Tibial artery (tissue), 4 donors: ENCODE results near the gene UPP2.

Source experiments
- DNase-seq, 2 donors: peaks; one replicate each; pipeline ENCODE4 v3.0.0-alpha.2; 2019
- H3K27ac ChIP-seq, 2 donors: fragments of 200-600 bp; sonication (generic) in 1 of 2; 1 replicate in 1 of 2; 2 replicates in 1 of 2; pipeline ENCODE4 v1.5.1; 2018 to 2019; ENCODE audit warnings: mild to moderate bottlenecking in 1 of 2
- H3K27me3 ChIP-seq, 2 donors: fragments of 200-600 bp; sonication (generic) in 1 of 2; one replicate each; pipeline versions ENCODE4 v1.5.1 to v1.6.0; 2016 to 2019
- H3K36me3 ChIP-seq, 3 donors: fragments of 200-600 bp; sonication (generic) in 2 of 3; one replicate each; pipeline ENCODE4 v1.5.1; 2016 to 2019; ENCODE audit warnings: mild to moderate bottlenecking in 2 of 3
- H3K4me1 ChIP-seq, 4 donors: fragments of 200-600 bp; sonication (generic) in 2 of 4; 1 replicate in 3 of 4; 2 replicates in 1 of 4; pipeline ENCODE4 v1.5.1; 2016 to 2019
- H3K4me3 ChIP-seq, 2 donors: fragments of 200-600 bp; sonication (generic) in 1 of 2; 1 replicate in 1 of 2; 2 replicates in 1 of 2; pipeline ENCODE4 v1.5.1; 2018 to 2019; ENCODE audit warnings: mild to moderate bottlenecking in 2 of 2
- H3K9me3 ChIP-seq, 3 donors: fragments of 200-600 bp; sonication (generic) in 1 of 3; one replicate each; pipeline ENCODE4 v1.5.1; 2016 to 2019
- intact Hi-C: fragments of 100-400 bp; cut with DNase I; formaldehyde crosslinking; loops from one replicate; pipeline ENCODE4 v1.15.0; 2023; ENCODE audit warnings: low total_unique reads
- TF ChIP-seq, protein P1 (sequence below), 2 experiments: fragments of 200-600 bp in 1 of 2; fragments of 450-650 bp in 1 of 2; IDR thresholded peaks; one replicate each; pipeline ENCODE4 v1.5.1; 2017 to 2019; ENCODE audit warnings: antibody characterized with exemption in 2 of 2, mild to moderate bottlenecking in 1 of 2, moderate library complexity in 1 of 2

The UPP2 gene

DNA sequence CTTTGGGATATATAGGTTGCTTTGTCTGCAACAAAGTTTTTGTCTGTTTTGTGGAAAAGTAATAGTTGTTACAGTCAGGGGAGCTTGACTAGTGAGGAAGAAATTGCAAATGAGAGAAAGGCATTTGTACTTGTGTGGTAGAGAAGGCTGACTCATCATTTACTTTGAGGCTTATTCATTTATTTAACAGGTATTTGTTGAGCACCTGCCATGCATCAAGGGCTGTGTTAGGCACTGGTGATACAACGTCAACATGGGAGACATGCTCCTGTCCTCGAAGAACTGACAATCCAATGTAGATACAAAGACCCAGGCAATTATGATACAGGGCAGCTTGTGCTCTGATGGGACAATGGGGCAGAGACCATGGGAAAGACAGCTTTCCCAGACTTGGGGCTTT, 79.5 kb downstream of the UPP2 start:
- Histone ChIP-seq H3K9me3 (no peaks in the 10 kb centered on the region), H3K36me3 (no peaks in the 10 kb centered on the region), H3K4me1 (no peaks in the 10 kb centered on the region), H3K4me3 (no peak overlapping the region), H3K27ac (no peak overlapping the region), H3K27me3 (peaks cover 0 to 3% of the 10 kb centered on the region in 2 donors)
- TF ChIP-seq, protein P1, sequence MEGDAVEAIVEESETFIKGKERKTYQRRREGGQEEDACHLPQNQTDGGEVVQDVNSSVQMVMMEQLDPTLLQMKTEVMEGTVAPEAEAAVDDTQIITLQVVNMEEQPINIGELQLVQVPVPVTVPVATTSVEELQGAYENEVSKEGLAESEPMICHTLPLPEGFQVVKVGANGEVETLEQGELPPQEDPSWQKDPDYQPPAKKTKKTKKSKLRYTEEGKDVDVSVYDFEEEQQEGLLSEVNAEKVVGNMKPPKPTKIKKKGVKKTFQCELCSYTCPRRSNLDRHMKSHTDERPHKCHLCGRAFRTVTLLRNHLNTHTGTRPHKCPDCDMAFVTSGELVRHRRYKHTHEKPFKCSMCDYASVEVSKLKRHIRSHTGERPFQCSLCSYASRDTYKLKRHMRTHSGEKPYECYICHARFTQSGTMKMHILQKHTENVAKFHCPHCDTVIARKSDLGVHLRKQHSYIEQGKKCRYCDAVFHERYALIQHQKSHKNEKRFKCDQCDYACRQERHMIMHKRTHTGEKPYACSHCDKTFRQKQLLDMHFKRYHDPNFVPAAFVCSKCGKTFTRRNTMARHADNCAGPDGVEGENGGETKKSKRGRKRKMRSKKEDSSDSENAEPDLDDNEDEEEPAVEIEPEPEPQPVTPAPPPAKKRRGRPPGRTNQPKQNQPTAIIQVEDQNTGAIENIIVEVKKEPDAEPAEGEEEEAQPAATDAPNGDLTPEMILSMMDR (IDR thresholded peaks at IDR 0.05): no peak
- intact Hi-C loops: no loop called here
- DNase-seq: no peak

GRCh38 chr2:158182676-158183295, 81.1 kb downstream of the UPP2 start:
- TF ChIP-seq, protein P1 (IDR thresholded peaks at IDR 0.05): no peak
- peaks cover 0 to 3% of the 10 kb centered on the region in 2 donors for H3K27me3 ChIP-seq
- no peak overlapping the region for H3K27ac ChIP-seq
- H3K4me3 ChIP-seq: no peak overlapping the region
- no peaks in the 10 kb centered on the region for H3K36me3 ChIP-seq
- intact Hi-C loops: no loop called here
- DNase-seq: no peak
- H3K9me3 ChIP-seq: no peaks in the 10 kb centered on the region
- H3K4me1 ChIP-seq: no peaks in the 10 kb centered on the region

DNA sequence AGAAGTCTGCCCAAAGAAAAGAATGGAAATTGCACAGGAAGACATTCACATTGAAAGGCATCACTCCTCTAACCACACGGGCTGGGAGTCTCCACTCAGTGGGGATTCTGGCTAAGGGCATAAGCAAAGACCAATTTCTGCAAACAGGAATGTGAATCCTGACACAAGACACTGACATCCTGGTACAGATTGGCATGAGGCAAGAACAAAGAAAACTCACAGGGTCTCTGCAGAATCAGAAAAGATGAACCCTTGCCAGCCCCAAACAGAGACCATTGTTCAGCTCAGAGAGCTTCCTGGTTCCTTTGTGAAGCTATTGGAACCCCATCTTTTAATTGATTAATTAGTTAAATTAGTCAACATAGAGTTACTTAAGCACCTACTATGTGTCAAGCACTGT, 82.3 kb downstream of the UPP2 start:
- H3K36me3 ChIP-seq: no peaks in the 10 kb centered on the region
- TF ChIP-seq, protein P1 (IDR thresholded peaks at IDR 0.05): no peak
- no peaks in the 10 kb centered on the region for H3K4me1 ChIP-seq
- no peak for DNase-seq
- peaks cover 0 to 3% of the 10 kb centered on the region in 2 donors for H3K27me3 ChIP-seq
- intact Hi-C loops: no loop called here
- no peaks in the 10 kb centered on the region for H3K9me3 ChIP-seq
- H3K4me3 ChIP-seq: no peak overlapping the region
- no peak overlapping the region for H3K27ac ChIP-seq

DNA sequence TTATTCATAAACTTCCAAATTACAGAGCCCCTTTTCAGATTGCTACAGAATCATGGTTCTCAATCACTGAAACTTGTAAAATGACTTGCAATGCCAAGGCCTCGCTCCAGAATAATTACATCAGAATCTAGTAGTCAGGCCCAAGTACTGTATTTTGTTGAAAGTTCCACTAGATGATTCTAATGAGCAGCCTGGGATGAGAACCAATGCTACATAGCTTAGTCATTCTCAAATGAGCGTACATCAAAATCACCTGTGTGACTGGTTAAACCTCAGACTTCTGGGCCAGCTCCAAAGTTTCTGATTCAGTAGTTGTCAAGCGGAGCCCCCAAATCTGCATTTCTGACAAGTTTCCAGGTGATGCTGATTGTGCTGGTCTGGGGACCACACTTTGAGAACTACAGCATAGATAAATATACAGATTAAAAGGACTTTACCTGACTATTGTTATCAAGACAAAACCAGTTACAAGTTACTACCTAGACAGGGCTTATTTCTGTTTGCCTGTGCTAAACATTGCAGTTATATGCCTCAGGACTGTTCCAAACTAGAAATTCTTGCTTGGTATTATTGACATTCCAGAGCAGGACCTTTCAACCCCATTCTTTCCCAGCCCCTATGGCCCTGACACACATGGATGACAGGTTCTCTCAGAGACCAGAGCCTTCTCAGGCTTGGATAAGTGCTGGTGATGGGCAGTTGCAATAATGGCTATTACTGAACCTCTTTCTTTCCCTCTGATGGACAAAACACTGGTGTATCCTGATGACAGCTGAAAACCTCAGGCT, 83.1 kb downstream of the UPP2 start:
- Histone ChIP-seq H3K4me1 (no peaks in the 10 kb centered on the region), H3K27ac (no peak overlapping the region), H3K9me3 (no peaks in the 10 kb centered on the region), H3K4me3 (no peak overlapping the region), H3K27me3 (peaks cover 0 to 1% of the 10 kb centered on the region in 2 donors), H3K36me3 (no peaks in the 10 kb centered on the region)
- DNase-seq: no peak
- intact Hi-C loops: no loop called here
- TF ChIP-seq, protein P1 (IDR thresholded peaks at IDR 0.05): no peak
